Gastroesophageal sphincter (tissue), 4 donors: ENCODE data around the gene DCAF8. TPM values are rescaled to one million over a fixed set of nuclear protein-coding genes. Genes with fewer than 3 reads are reported as not detected.

Source experiments
- ATAC-seq: fragments of 150-250 bp; one replicate; pipeline ENCODE4 v1.9.1; 2016; ENCODE audit warnings: mild to moderate bottlenecking, moderate library complexity
- H3K27ac ChIP-seq, 4 donors: fragments of 200-600 bp; sonication (generic) in 3 of 4; 1 replicate in 3 of 4; 2 replicates in 1 of 4; pipeline ENCODE4 v1.5.1; 2016 to 2019
- H3K27me3 ChIP-seq: fragments of 200-600 bp; sonication (generic); one replicate; pipeline ENCODE4 v1.5.1; 2019
- H3K36me3 ChIP-seq, 2 donors: fragments of 200-600 bp; sonication (generic); one replicate each; pipeline ENCODE4 v1.5.1; 2019; ENCODE audit warnings: control low read depth in 1 of 2
- H3K4me1 ChIP-seq, 3 donors: fragments of 200-600 bp; sonication (generic); 1 replicate in 2 of 3; 2 replicates in 1 of 3; pipeline ENCODE4 v1.5.1; 2016 to 2019; ENCODE audit warnings: control low read depth in 2 of 3
- H3K4me3 ChIP-seq, 2 donors: fragments of 200-600 bp; sonication (generic); one replicate each; pipeline ENCODE4 v1.5.1; 2019; ENCODE audit warnings: mild to moderate bottlenecking in 1 of 2, moderate library complexity in 1 of 2
- H3K9me3 ChIP-seq, 3 donors: fragments of 200-600 bp; sonication (generic); one replicate each; pipeline ENCODE4 v1.5.1; 2017 to 2019; ENCODE audit warnings: control low read depth in 2 of 3
- CTCF ChIP-seq, 4 experiments: fragments of 200-600 bp in 2 of 4; fragments of 450-650 bp in 2 of 4; sonication (generic) in 1 of 4; IDR thresholded peaks; one replicate each; pipeline ENCODE4 v1.5.1; 2017 to 2019; ENCODE audit warnings: antibody characterized with exemption in 4 of 4, mild to moderate bottlenecking in 2 of 4, moderate library complexity in 2 of 4
- EP300 ChIP-seq: sonication (generic); formaldehyde crosslinking; IDR thresholded peaks from one replicate; pipeline ENCODE4 v1.6.1; 2017; ENCODE audit warnings: antibody characterized with exemption, mild to moderate bottlenecking
- POLR2A ChIP-seq, 2 donors: fragments of 450-650 bp; IDR thresholded peaks; one replicate each; pipeline ENCODE4 v1.6.1; 2017; ENCODE audit warnings: antibody characterized with exemption in 2 of 2, mild to moderate bottlenecking in 2 of 2, moderate library complexity in 1 of 2
- POLR2AphosphoS5 ChIP-seq: sonication (generic); formaldehyde crosslinking; IDR thresholded peaks from one replicate; pipeline ENCODE4 v1.6.1; 2017; ENCODE audit warnings: antibody characterized with exemption
- WGBS, 2 donors: methylation state at CpG; one replicate each; pipeline ENCODE4 v1.1.5; 2018; ENCODE audit warnings: low coverage in 1 of 2; 5-methylcytosine and 5-hydroxymethylcytosine counted together
- total RNA-seq, 4 donors: library from RNA; depleted of rRNA; stranded (reverse); fragments of >200 nt; gene quantifications; one replicate each; pipeline ENCODE4 v1.1.0, GENCODE V29; 2016

Gene DCAF8
- total RNA-seq, 4 donors from 2014 or later, result 154 to 211 (median 159) TPM

GRCh38 chr1:160178731-160179130 lies 83.6 kb downstream of the DCAF8 start:
- Histone ChIP-seq H3K36me3 (no peaks in the 10 kb centered on the region), H3K27me3 (no peaks in the 10 kb centered on the region), H3K9me3 (no peaks in the 10 kb centered on the region), H3K4me3 (no peak overlapping the region), H3K27ac (no peak overlapping the region), H3K4me1 (no peaks in the 10 kb centered on the region)
- 89 to 93% methylated on average over 2 of the region's 2 CpGs for WGBS, 2 donors
- TF ChIP-seq POLR2AphosphoS5 (no peak), CTCF (IDR thresholded peaks at IDR 0.05) (no peak), POLR2A (IDR thresholded peaks at IDR 0.05) (no peak), EP300 (no peak)
- no peak for ATAC-seq

GRCh38 chr1:160177667-160178066 lies 84.7 kb downstream of the DCAF8 start:
- ATAC-seq, result no peak
- Histone ChIP-seq H3K27me3 (no peaks in the 10 kb centered on the region), H3K36me3 (no peaks in the 10 kb centered on the region), H3K4me3 (no peak overlapping the region), H3K4me1 (no peaks in the 10 kb centered on the region), H3K9me3 (no peaks in the 10 kb centered on the region), H3K27ac (no peak overlapping the region)
- TF ChIP-seq POLR2AphosphoS5 (no peak), CTCF (IDR thresholded peaks at IDR 0.05) (no peak), POLR2A (IDR thresholded peaks at IDR 0.05) (no peak), EP300 (no peak)
- 70% methylated on average over 1 of the region's 1 CpG; no CpG with 5 or more reads in 1 of the 2 donors for WGBS, 2 donors

GRCh38 chr1:160177231-160177630 lies 85.1 kb downstream of the DCAF8 start:
- H3K4me3 ChIP-seq, result no peak overlapping the region
- no peaks in the 10 kb centered on the region for H3K27me3 ChIP-seq
- no peak for ATAC-seq
- H3K27ac ChIP-seq, result no peak overlapping the region
- WGBS, 2 donors, result 43 to 80% methylated on average over 1 of the region's 2 CpGs
- no peaks in the 10 kb centered on the region for H3K4me1 ChIP-seq
- H3K9me3 ChIP-seq, result no peaks in the 10 kb centered on the region
- H3K36me3 ChIP-seq, result no peaks in the 10 kb centered on the region
- TF ChIP-seq POLR2A (IDR thresholded peaks at IDR 0.05) (no peak), EP300 (no peak), CTCF (IDR thresholded peaks at IDR 0.05) (no peak), POLR2AphosphoS5 (no peak)

GRCh38 chr1:160171980-160172379 lies 90.4 kb downstream of the DCAF8 start:
- TF ChIP-seq CTCF (IDR thresholded peaks at IDR 0.05) (no peak), EP300 (no peak), POLR2A (IDR thresholded peaks at IDR 0.05) (no peak), POLR2AphosphoS5 (no peak)
- 34 to 72% methylated on average over 8 to 9 of the region's 9 CpGs for WGBS, 2 donors
- no peaks in the 10 kb centered on the region for H3K36me3 ChIP-seq
- no peaks in the 10 kb centered on the region for H3K4me1 ChIP-seq
- ATAC-seq, result no peak
- H3K27ac ChIP-seq, result no peak overlapping the region
- no peak overlapping the region for H3K4me3 ChIP-seq
- no peaks in the 10 kb centered on the region for H3K27me3 ChIP-seq
- H3K9me3 ChIP-seq, result no peaks in the 10 kb centered on the region

- no peaks in the 10 kb centered on the region for H3K4me1 ChIP-seq
- H3K27ac ChIP-seq, result no peak overlapping the region
- no peak overlapping the region for H3K4me3 ChIP-seq
- 64 to 83% methylated on average over 2 to 4 of the region's 4 CpGs for WGBS, 2 donors
- H3K9me3 ChIP-seq, result no peaks in the 10 kb centered on the region
- H3K27me3 ChIP-seq, result no peaks in the 10 kb centered on the region
- no peak for ATAC-seq
- TF ChIP-seq EP300, result no peak
- H3K36me3 ChIP-seq, result no peaks in the 10 kb centered on the region
Measured at GRCh38 chr1:160171354-160171753, 91.0 kb downstream of the DCAF8 start.
